ENCODE results near the gene ZNF521.

ZNF521 gene

DNA sequence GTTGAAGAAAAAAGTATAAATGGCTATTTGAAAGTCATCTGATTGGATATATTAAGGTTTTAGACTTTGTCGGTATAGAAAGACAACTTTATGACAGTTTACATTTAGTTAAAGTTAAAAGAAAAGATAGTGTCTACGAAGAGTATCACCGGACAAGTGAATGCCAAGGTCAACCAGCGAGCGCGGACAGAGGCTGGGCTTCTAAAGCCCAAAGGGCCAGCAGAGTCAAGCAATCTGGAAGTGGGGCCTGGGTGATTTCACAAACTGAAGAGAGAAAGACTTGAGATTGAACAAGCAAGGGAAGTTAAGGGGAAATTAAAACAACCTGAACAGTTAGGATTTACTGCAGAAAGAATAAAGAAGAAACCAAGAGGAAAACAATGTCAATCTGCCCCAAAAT lies 16.3 kb downstream of the ZNF521 start:
- 100% methylated on average over 1 of the region's 6 CpGs for WGBS (ENCODE audit: insufficient coverage, insufficient read length)
- no peaks in the 10 kb centered on the region for H3K4me1 ChIP-seq (ENCODE audit: control insufficient read depth, insufficient read depth, low read length)
- H3K36me3 ChIP-seq (ENCODE audit: control insufficient read depth, insufficient read depth, low read length), result no peaks in the 10 kb centered on the region
- no peak overlapping the region for H3K4me3 ChIP-seq (ENCODE audit: low read length)
- no peak for DNase-seq (ENCODE audit: low read depth, low spot score)
- H3K9me3 ChIP-seq (ENCODE audit: control insufficient read depth, insufficient read depth, low read length), result no peaks in the 10 kb centered on the region
- H3K27me3 ChIP-seq (ENCODE audit: control insufficient read depth, insufficient read depth, low read length), result no peaks in the 10 kb centered on the region
- H3K27ac ChIP-seq (ENCODE audit: low read length), result no peak overlapping the region

DNA sequence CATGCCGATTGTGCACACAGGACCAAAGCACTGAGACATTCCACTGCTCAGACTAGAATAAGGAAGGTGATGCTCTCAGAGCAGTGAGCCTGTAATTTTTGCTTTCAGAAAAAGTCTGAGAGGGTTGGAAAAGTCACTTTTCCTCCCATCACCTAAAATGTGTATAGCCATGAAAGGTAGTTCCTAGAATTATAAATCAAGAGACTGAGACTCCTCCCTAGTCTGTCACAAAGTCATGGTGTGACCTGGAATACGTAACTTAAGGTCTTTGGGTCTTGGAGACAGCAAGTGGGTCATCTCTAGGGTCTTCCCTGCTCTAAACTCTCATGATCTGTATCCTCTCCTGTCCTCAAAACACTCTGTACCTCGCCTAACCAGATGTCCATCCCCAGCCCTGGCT lies 16.9 kb downstream of the ZNF521 start:
- Histone ChIP-seq H3K36me3 (ENCODE audit: control insufficient read depth, insufficient read depth, low read length) (no peaks in the 10 kb centered on the region), H3K27me3 (ENCODE audit: control insufficient read depth, insufficient read depth, low read length) (no peaks in the 10 kb centered on the region), H3K4me1 (ENCODE audit: control insufficient read depth, insufficient read depth, low read length) (no peaks in the 10 kb centered on the region), H3K27ac (ENCODE audit: low read length) (no peak overlapping the region), H3K9me3 (ENCODE audit: control insufficient read depth, insufficient read depth, low read length) (no peaks in the 10 kb centered on the region), H3K4me3 (ENCODE audit: low read length) (no peak overlapping the region)
- no CpG with 5 or more reads among the region's 3 CpGs for WGBS (ENCODE audit: insufficient coverage, insufficient read length)
- DNase-seq (ENCODE audit: low read depth, low spot score), result no peak

- Histone ChIP-seq H3K9me3 (ENCODE audit: control insufficient read depth, insufficient read depth, low read length) (no peaks in the 10 kb centered on the region), H3K27ac (ENCODE audit: low read length) (no peak overlapping the region), H3K27me3 (ENCODE audit: control insufficient read depth, insufficient read depth, low read length) (no peaks in the 10 kb centered on the region), H3K4me3 (ENCODE audit: low read length) (no peak overlapping the region), H3K36me3 (ENCODE audit: control insufficient read depth, insufficient read depth, low read length) (no peaks in the 10 kb centered on the region), H3K4me1 (ENCODE audit: control insufficient read depth, insufficient read depth, low read length) (no peaks in the 10 kb centered on the region)
- DNase-seq (ENCODE audit: low read depth, low spot score), result no peak
- WGBS (ENCODE audit: insufficient coverage, insufficient read length), result no CpG with 5 or more reads among the region's 2 CpGs
These were observed 17.4 kb downstream of the ZNF521 start for GRCh38 chr18:25334588-25334987.

DNA sequence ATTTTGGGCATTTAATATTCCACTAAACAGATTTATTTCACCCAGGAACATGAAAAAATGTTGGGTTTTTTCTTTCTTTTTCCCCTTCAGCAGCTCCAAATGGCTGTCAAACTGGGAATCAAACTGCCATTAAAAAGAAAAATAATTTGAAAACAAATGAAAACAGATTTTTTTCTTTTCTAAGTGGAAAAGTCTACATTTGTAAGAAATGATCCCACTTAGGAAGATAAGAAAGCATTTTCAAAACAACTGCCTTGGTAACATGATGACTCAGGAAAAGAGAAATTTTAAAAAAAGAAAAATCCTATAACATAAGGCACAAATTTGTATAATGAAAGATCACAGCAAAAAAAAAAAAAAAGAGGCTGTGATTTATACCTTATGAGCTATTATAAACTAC lies 20.0 kb downstream of the ZNF521 start:
- Histone ChIP-seq H3K36me3 (ENCODE audit: control insufficient read depth, insufficient read depth, low read length) (no peaks in the 10 kb centered on the region), H3K27me3 (ENCODE audit: control insufficient read depth, insufficient read depth, low read length) (no peaks in the 10 kb centered on the region), H3K4me3 (ENCODE audit: low read length) (no peak overlapping the region), H3K9me3 (ENCODE audit: control insufficient read depth, insufficient read depth, low read length) (no peaks in the 10 kb centered on the region), H3K27ac (ENCODE audit: low read length) (no peak overlapping the region), H3K4me1 (ENCODE audit: control insufficient read depth, insufficient read depth, low read length) (no peaks in the 10 kb centered on the region; the same call in 1 of the 2 replicates)
- no peak for DNase-seq (ENCODE audit: low read depth, low spot score)

DNA sequence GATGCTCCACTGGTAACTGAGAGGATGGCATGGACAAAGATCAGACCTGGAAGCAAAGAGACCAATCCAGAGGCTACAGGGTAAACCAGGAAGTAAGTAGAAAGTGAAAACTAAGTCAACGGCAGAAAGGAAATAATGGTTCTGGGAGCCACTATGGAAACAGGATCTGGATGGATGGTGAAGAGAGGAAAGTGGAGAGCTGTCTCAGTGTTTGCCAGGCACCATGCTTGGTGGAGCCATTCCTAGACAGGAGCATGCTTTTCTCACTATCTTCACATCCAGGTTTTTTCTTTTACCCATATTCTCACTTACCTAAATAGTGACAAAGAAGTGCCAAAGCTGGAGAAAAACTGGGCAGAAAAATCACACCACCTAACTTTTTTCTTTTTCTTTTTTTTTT lies 22.2 kb downstream of the ZNF521 start:
- no peak for DNase-seq (ENCODE audit: low read depth, low spot score)
- Histone ChIP-seq H3K9me3 (ENCODE audit: control insufficient read depth, insufficient read depth, low read length) (no peaks in the 10 kb centered on the region), H3K27ac (ENCODE audit: low read length) (no peak overlapping the region), H3K4me1 (ENCODE audit: control insufficient read depth, insufficient read depth, low read length) (no peaks in the 10 kb centered on the region; the same call in 1 of the 2 replicates), H3K27me3 (ENCODE audit: control insufficient read depth, insufficient read depth, low read length) (no peaks in the 10 kb centered on the region), H3K36me3 (ENCODE audit: control insufficient read depth, insufficient read depth, low read length) (no peaks in the 10 kb centered on the region), H3K4me3 (ENCODE audit: low read length) (no peak overlapping the region)
- no CpG with 5 or more reads among the region's 1 CpG for WGBS (ENCODE audit: insufficient coverage, insufficient read length)

GRCh38 chr18:25327584-25327983 lies 24.4 kb downstream of the ZNF521 start:
- H3K9me3 ChIP-seq (ENCODE audit: control insufficient read depth, insufficient read depth, low read length), result no peaks in the 10 kb centered on the region
- H3K27me3 ChIP-seq (ENCODE audit: control insufficient read depth, insufficient read depth, low read length), result no peaks in the 10 kb centered on the region
- H3K4me1 ChIP-seq (ENCODE audit: control insufficient read depth, insufficient read depth, low read length), result no peaks in the 10 kb centered on the region; the same call in 1 of the 2 replicates
- DNase-seq (ENCODE audit: low read depth, low spot score), result no peak
- WGBS (ENCODE audit: insufficient coverage, insufficient read length), result no CpG with 5 or more reads among the region's 9 CpGs
- H3K4me3 ChIP-seq (ENCODE audit: low read length), result no peak overlapping the region
- no peaks in the 10 kb centered on the region for H3K36me3 ChIP-seq (ENCODE audit: control insufficient read depth, insufficient read depth, low read length)
- no peak overlapping the region for H3K27ac ChIP-seq (ENCODE audit: low read length)

GRCh38 chr18:25326361-25326952 lies 25.5 kb downstream of the ZNF521 start:
- no peak for DNase-seq (ENCODE audit: low read depth, low spot score)
- Histone ChIP-seq H3K36me3 (ENCODE audit: control insufficient read depth, insufficient read depth, low read length) (no peaks in the 10 kb centered on the region), H3K27ac (ENCODE audit: low read length) (no peak overlapping the region), H3K9me3 (ENCODE audit: control insufficient read depth, insufficient read depth, low read length) (no peaks in the 10 kb centered on the region), H3K27me3 (ENCODE audit: control insufficient read depth, insufficient read depth, low read length) (no peaks in the 10 kb centered on the region), H3K4me3 (ENCODE audit: low read length) (no peak overlapping the region), H3K4me1 (ENCODE audit: control insufficient read depth, insufficient read depth, low read length) (no peaks in the 10 kb centered on the region; the same call in 1 of the 2 replicates)
- WGBS (ENCODE audit: insufficient coverage, insufficient read length), result no CpG with 5 or more reads among the region's 4 CpGs

DNA sequence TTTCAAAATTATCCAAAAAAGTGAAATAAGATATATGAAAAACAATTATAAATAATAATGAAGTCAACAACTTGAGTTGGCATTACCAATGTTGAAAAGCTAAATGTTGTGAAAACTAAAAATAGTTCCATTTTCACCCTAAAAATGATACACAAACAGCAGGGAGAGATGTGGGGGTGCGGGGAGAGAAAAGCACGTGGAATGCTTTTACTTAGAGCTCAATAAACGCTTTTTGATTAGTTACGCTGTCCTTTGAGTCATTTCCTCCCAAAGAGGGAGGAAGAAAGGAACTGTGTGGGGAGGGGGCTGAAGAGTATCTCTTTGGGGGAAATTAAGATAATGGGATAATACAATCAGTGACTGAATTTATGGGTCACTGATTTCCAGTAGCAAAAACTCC lies 29.2 kb downstream of the ZNF521 start:
- Histone ChIP-seq H3K9me3 (ENCODE audit: control insufficient read depth, insufficient read depth, low read length) (no peaks in the 10 kb centered on the region), H3K27ac (ENCODE audit: low read length) (no peak overlapping the region), H3K4me1 (ENCODE audit: control insufficient read depth, insufficient read depth, low read length) (no peaks in the 10 kb centered on the region; the same call in 1 of the 2 replicates), H3K36me3 (ENCODE audit: control insufficient read depth, insufficient read depth, low read length) (no peaks in the 10 kb centered on the region), H3K4me3 (ENCODE audit: low read length) (no peak overlapping the region), H3K27me3 (ENCODE audit: control insufficient read depth, insufficient read depth, low read length) (no peaks in the 10 kb centered on the region)
- WGBS (ENCODE audit: insufficient coverage, insufficient read length), result no CpG with 5 or more reads among the region's 4 CpGs
- DNase-seq (ENCODE audit: low read depth, low spot score), result no peak

DNA sequence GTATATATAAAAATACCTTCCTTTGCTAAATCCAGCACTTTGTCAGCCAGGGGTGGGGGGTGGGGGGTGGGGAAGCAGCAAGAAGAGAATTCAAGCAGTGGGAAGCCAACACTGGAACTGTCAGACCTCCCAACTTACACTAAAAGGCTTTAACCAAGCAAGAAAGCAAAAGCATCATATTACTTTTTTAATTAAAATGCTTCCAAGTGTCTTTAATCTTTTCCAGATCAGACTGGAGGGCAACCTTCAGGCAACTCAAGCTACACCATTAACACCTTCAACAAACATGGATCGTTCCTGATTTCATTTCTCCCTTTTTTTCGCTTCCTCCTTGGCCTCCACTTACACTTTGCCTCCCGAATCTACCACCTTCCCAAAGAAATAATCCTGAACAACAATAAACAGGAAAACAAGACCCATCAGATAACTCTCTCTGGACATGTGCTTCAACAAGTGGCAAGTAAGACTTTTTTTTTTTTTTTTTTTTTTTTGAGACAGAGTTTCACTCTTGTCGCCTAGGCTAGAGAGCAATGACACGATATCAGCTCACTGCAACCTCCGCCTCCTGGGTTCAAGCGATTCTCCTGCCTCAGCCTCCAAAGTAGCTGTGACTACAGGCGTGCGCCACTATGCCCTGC lies 35.5 kb downstream of the ZNF521 start:
- Histone ChIP-seq H3K36me3 (ENCODE audit: control insufficient read depth, insufficient read depth, low read length) (no peaks in the 10 kb centered on the region), H3K4me1 (ENCODE audit: control insufficient read depth, insufficient read depth, low read length) (no peaks in the 10 kb centered on the region), H3K27ac (ENCODE audit: low read length) (no peak overlapping the region), H3K4me3 (ENCODE audit: low read length) (no peak overlapping the region), H3K9me3 (ENCODE audit: control insufficient read depth, insufficient read depth, low read length) (no peaks in the 10 kb centered on the region), H3K27me3 (ENCODE audit: control insufficient read depth, insufficient read depth, low read length) (no peaks in the 10 kb centered on the region)
- no CpG with 5 or more reads among the region's 9 CpGs for WGBS (ENCODE audit: insufficient coverage, insufficient read length)
- DNase-seq (ENCODE audit: low read depth, low spot score), result no peak

GRCh38 chr18:25314838-25315190 lies 37.2 kb downstream of the ZNF521 start:
- Histone ChIP-seq H3K4me1 (ENCODE audit: control insufficient read depth, insufficient read depth, low read length) (no peaks in the 10 kb centered on the region), H3K36me3 (ENCODE audit: control insufficient read depth, insufficient read depth, low read length) (no peaks in the 10 kb centered on the region), H3K4me3 (ENCODE audit: low read length) (no peak overlapping the region), H3K9me3 (ENCODE audit: control insufficient read depth, insufficient read depth, low read length) (no peaks in the 10 kb centered on the region), H3K27me3 (ENCODE audit: control insufficient read depth, insufficient read depth, low read length) (no peaks in the 10 kb centered on the region), H3K27ac (ENCODE audit: low read length) (no peak overlapping the region)
- DNase-seq (ENCODE audit: low read depth, low spot score), result no peak

GRCh38 chr18:25314151-25314837 lies 37.7 kb downstream of the ZNF521 start:
- Histone ChIP-seq H3K36me3 (ENCODE audit: control insufficient read depth, insufficient read depth, low read length) (no peaks in the 10 kb centered on the region), H3K4me3 (ENCODE audit: low read length) (no peak overlapping the region), H3K27ac (ENCODE audit: low read length) (no peak overlapping the region), H3K4me1 (ENCODE audit: control insufficient read depth, insufficient read depth, low read length) (no peaks in the 10 kb centered on the region), H3K27me3 (ENCODE audit: control insufficient read depth, insufficient read depth, low read length) (no peaks in the 10 kb centered on the region), H3K9me3 (ENCODE audit: control insufficient read depth, insufficient read depth, low read length) (no peaks in the 10 kb centered on the region)
- no peak for DNase-seq (ENCODE audit: low read depth, low spot score)
- no CpG with 5 or more reads among the region's 3 CpGs for WGBS (ENCODE audit: insufficient coverage, insufficient read length)

Data from iPS DF 6.9 (cell line).